Measurements from ENCODE around the gene PRDM2.
A peak's percentile ranks its signal among the peaks of the same experiment; 100 is the strongest.

The PRDM2 gene

GRCh38 chr1:13812456-13813397, 112.7 kb downstream of the PRDM2 start:
- in situ Hi-C loops (cut with MboI; ENCODE audit: low sequenced_read_pairs, unreplicated experiment), result no loop called here
- DNase-seq (ENCODE audit: low spot score), result no peak

DNA sequence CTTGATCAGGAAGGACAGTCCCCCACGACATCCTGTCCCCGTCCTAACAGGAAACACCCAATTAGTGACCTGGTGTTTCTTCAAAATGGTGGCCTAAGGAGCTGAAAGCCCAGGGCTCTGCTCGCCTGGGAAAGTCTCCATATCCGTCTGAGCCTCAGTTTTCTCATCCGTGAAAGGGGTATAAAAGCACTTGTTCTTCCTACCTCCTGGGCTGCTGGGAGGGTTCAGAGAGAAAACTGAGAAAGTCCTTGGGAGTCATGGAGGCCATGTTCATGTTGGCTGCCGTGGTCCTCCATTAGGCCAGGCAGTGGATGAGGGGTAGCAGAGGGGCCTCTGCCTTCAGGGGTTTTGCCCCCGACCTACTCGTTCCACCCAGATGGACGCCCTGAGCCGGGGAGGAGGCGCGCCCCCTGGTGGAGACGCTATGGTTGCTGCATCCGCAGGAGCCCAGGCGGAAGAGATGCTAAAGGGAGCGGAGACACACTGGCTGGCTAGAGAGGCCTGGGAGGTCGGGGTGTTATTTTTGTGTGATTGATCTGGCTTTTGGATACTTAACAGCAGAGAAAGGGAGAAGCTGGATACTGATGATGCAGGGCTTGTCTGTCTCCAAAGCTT, 113.5 kb downstream of the PRDM2 start:
- peak; percentile 86 for TF ChIP-seq CTCF (IDR thresholded peaks at IDR 0.05; ENCODE audit: borderline replicate concordance, control extremely low read depth, extremely low read depth, insufficient read depth, missing control alignments)
- in situ Hi-C loops (cut with MboI; ENCODE audit: low sequenced_read_pairs, unreplicated experiment), result no loop called here
- DNase-seq (ENCODE audit: low spot score), result peak; percentile 79

More at GRCh38 chr1:13812456-13813397, 112.7 kb downstream of the PRDM2 start:
- TF ChIP-seq CTCF (IDR thresholded peaks at IDR 0.05; ENCODE audit: borderline replicate concordance, control extremely low read depth, extremely low read depth, insufficient read depth, missing control alignments), result no peak

DNA sequence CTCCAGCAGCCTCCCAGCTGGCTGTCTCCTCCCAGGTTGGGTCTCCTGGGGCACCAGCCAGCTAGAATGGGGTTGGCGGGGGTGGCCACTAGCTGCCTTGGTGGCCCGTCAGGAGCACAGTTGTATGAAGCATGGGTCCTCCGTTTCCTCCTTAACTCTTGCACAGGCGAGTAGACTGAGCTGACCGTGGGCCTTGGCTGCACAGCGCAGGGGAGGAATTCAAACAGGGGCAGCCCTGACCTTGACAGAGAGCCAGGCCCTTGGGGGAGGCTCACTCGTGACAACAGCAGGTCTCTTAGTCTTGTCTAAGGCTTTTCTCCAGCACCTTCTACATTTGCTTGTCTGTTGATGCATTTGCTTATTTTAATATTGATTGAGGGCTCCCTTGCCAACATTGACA, 114.1 kb downstream of the PRDM2 start:
- in situ Hi-C loops (cut with MboI; ENCODE audit: low sequenced_read_pairs, unreplicated experiment), result no loop called here
- TF ChIP-seq CTCF (IDR thresholded peaks at IDR 0.05; ENCODE audit: borderline replicate concordance, control extremely low read depth, extremely low read depth, insufficient read depth, missing control alignments), result no peak
- no peak for DNase-seq (ENCODE audit: low spot score)

GRCh38 chr1:13816016-13816760, 116.2 kb downstream of the PRDM2 start:
- no peak for TF ChIP-seq CTCF (IDR thresholded peaks at IDR 0.05; ENCODE audit: borderline replicate concordance, control extremely low read depth, extremely low read depth, insufficient read depth, missing control alignments)
- in situ Hi-C loops (cut with MboI; ENCODE audit: low sequenced_read_pairs, unreplicated experiment), result no loop called here
- no peak for DNase-seq (ENCODE audit: low spot score)

DNA sequence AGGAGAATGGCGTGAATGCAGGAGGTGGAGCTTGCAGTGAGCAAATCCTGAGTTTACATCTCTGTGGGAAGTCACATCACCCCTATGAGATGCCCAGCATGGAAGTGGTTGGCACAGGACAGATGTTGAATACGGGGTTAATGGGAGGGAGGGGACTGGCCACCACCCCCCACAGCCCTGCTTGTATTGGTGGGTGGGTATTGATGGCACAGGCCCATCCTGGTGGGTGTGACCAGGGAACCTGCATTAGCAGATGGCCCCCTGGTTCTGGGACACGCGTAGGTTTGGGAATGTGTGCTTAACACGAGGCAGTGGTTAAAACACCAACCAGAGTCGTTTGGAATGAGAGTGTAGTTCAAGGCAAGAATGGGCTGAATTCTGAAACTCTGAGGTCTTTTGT, 117.9 kb downstream of the PRDM2 start:
- no peak for TF ChIP-seq CTCF (IDR thresholded peaks at IDR 0.05; ENCODE audit: borderline replicate concordance, control extremely low read depth, extremely low read depth, insufficient read depth, missing control alignments)
- no peak for DNase-seq (ENCODE audit: low spot score)
- in situ Hi-C loops (cut with MboI; ENCODE audit: low sequenced_read_pairs, unreplicated experiment), result no loop called here

GRCh38 chr1:13818926-13819325, 118.9 kb downstream of the PRDM2 start:
- in situ Hi-C loops (cut with MboI; ENCODE audit: low sequenced_read_pairs, unreplicated experiment), result no loop called here
- no peak for TF ChIP-seq CTCF (IDR thresholded peaks at IDR 0.05; ENCODE audit: borderline replicate concordance, control extremely low read depth, extremely low read depth, insufficient read depth, missing control alignments)
- no peak for DNase-seq (ENCODE audit: low spot score)

Measured in GM13976 (cell line).